Uterus (tissue), 4 donors: ENCODE results near the gene SLC38A2. TPM values are rescaled to one million over a fixed set of nuclear protein-coding genes. Genes with fewer than 3 reads are reported as not detected.

Experiments used
- DNase-seq, 2 donors: peaks; one replicate each; pipeline ENCODE4 v3.0.0-alpha.2; 2019 to 2020
- H3K27ac ChIP-seq, 2 donors: fragments of 200-600 bp; sonication (generic); 1 replicate in 1 of 2; 2 replicates in 1 of 2; pipeline ENCODE4 v1.5.1; 2016 to 2018
- H3K27me3 ChIP-seq, 2 donors: fragments of 200-600 bp; sonication (generic); one replicate each; pipeline ENCODE4 v1.5.1; 2018 to 2019; ENCODE audit warnings: control low read depth in 1 of 2
- H3K36me3 ChIP-seq, 2 donors: fragments of 200-600 bp; sonication (generic); one replicate each; pipeline ENCODE4 v1.5.1; 2019; ENCODE audit warnings: control low read depth in 1 of 2
- H3K4me1 ChIP-seq, 2 donors: fragments of 200-600 bp; sonication (generic); one replicate each; pipeline ENCODE4 v1.5.1; 2018 to 2019; ENCODE audit warnings: control low read depth in 1 of 2
- H3K4me3 ChIP-seq, 2 donors: fragments of 200-600 bp; sonication (generic); 1 replicate in 1 of 2; 2 replicates in 1 of 2; pipeline ENCODE4 v1.5.1; 2018 to 2019; ENCODE audit warnings: mild to moderate bottlenecking in 1 of 2
- H3K9me3 ChIP-seq, 2 donors: fragments of 200-600 bp; sonication (generic); one replicate each; pipeline ENCODE4 v1.5.1; 2019; ENCODE audit warnings: control low read depth in 1 of 2
- POLR2A ChIP-seq, 2 donors: fragments of 450-650 bp; IDR thresholded peaks; one replicate each; pipeline ENCODE4 v1.6.1; 2016; ENCODE audit warnings: antibody characterized with exemption in 2 of 2, mild to moderate bottlenecking in 1 of 2, moderate library complexity in 1 of 2
- intact Hi-C: fragments of 100-400 bp; cut with DNase I; formaldehyde crosslinking; loops from one replicate; pipeline ENCODE4 v1.15.1; 2023; ENCODE audit warnings: low total_unique reads
- total RNA-seq, 4 donors: library from RNA; depleted of rRNA in 3 of 4; stranded (reverse); fragments of >200 nt in 3 of 4; gene quantifications; one replicate each; pipeline versions ENCODE4 v1.1.0 to v1.2.4, GENCODE V29; 2014 to 2023
- TF ChIP-seq, protein P1 (sequence below), 4 experiments: fragments of 200-600 bp in 2 of 4; fragments of 450-650 bp in 2 of 4; sonication (generic) in 2 of 4; IDR thresholded peaks; one replicate each; pipeline ENCODE4 v1.5.1; 2016 to 2019; ENCODE audit warnings: antibody characterized with exemption in 4 of 4, mild to moderate bottlenecking in 2 of 4, moderate library complexity in 1 of 4
- donor health status: DM: yes; HTN: yes; CAD: no.

Gene SLC38A2
- total RNA-seq, 4 donors from 2014 or later = 234 to 487 (median 372) TPM

DNA sequence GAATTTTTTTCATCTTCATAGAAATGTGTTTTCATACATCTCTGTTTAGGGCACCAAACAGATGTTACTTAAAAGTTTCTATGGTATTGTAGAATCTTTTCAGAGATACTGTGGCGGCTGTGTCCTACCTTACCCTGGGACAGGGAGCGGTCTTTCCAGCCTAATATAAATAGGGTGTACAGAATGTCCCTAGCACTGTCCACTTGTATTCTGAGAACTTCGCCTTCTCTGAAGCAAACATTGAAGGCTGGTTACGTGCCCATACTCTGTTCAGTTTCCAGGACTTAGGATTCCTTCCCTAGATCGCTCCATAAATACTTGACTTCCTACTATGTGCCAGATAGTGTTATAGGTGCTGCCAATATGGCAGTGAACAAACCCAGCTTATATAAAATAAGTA lies 24.3 kb upstream of the SLC38A2 start:
- H3K9me3 ChIP-seq = no peaks in the 10 kb centered on the region
- no peaks in the 10 kb centered on the region for H3K27me3 ChIP-seq
- intact Hi-C loops = no loop called here
- H3K36me3 ChIP-seq = no peaks in the 10 kb centered on the region
- no peak overlapping the region for H3K4me3 ChIP-seq
- H3K4me1 ChIP-seq = no peaks in the 10 kb centered on the region
- TF ChIP-seq, protein P1, sequence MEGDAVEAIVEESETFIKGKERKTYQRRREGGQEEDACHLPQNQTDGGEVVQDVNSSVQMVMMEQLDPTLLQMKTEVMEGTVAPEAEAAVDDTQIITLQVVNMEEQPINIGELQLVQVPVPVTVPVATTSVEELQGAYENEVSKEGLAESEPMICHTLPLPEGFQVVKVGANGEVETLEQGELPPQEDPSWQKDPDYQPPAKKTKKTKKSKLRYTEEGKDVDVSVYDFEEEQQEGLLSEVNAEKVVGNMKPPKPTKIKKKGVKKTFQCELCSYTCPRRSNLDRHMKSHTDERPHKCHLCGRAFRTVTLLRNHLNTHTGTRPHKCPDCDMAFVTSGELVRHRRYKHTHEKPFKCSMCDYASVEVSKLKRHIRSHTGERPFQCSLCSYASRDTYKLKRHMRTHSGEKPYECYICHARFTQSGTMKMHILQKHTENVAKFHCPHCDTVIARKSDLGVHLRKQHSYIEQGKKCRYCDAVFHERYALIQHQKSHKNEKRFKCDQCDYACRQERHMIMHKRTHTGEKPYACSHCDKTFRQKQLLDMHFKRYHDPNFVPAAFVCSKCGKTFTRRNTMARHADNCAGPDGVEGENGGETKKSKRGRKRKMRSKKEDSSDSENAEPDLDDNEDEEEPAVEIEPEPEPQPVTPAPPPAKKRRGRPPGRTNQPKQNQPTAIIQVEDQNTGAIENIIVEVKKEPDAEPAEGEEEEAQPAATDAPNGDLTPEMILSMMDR (IDR thresholded peaks at IDR 0.05) = no peak
- TF ChIP-seq POLR2A (IDR thresholded peaks at IDR 0.05) = no peak
- no peak overlapping the region for H3K27ac ChIP-seq
- no peak for DNase-seq

DNA sequence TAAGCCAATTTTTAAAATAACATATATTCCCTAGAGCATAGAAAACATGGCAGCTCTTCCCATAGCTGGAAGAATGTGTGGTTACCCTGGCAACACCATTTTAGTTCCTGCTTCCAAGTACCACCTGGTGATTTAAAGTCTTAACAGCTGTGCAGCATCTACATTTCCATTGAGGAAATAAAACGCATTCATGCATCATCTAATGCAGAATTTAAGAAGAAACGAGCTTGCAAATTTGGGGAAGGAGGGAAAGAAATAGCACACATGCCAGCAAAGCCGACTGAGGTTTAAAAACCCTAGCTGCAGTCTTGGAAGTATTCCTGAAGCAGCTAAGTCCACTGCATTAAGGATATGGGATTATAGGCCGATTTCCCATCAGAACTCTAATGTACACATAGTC lies 22.8 kb upstream of the SLC38A2 start:
- Histone ChIP-seq H3K27me3 (no peaks in the 10 kb centered on the region), H3K4me1 (no peaks in the 10 kb centered on the region), H3K4me3 (no peak overlapping the region), H3K36me3 (no peaks in the 10 kb centered on the region), H3K9me3 (no peaks in the 10 kb centered on the region), H3K27ac (no peak overlapping the region)
- intact Hi-C loops = no loop called here
- no peak for TF ChIP-seq POLR2A (IDR thresholded peaks at IDR 0.05)
- TF ChIP-seq, protein P1 (IDR thresholded peaks at IDR 0.05) = no peak
- no peak for DNase-seq

DNA sequence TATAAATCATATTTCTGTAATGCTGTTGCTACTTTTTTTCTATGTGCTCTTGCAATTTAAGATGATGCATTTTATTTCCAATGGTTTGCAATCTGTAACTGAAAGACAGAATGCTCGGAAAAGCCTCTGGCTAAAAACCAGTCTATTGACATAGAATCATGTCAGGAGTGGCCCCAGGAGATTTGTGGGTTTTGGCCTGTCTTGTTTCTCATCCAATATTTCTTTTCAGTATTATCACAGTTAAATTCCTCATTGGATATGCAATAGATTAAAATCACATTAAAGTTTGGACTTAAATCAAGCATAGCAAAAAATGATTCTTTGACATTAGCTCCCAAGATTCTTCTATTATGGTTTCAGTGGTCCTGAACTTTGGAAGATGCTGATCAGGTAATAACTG lies 19.1 kb upstream of the SLC38A2 start:
- H3K4me1 ChIP-seq = peaks cover 0 to 3% of the 10 kb centered on the region in 2 donors
- H3K9me3 ChIP-seq = no peaks in the 10 kb centered on the region
- peak overlapping the region; percentile 100 for H3K27ac ChIP-seq
- DNase-seq = no peak
- intact Hi-C loops = no loop called here
- H3K36me3 ChIP-seq = no peaks in the 10 kb centered on the region
- no peak for TF ChIP-seq POLR2A (IDR thresholded peaks at IDR 0.05)
- TF ChIP-seq, protein P1 (IDR thresholded peaks at IDR 0.05) = no peak
- H3K27me3 ChIP-seq = no peaks in the 10 kb centered on the region
- no peak overlapping the region for H3K4me3 ChIP-seq

DNA sequence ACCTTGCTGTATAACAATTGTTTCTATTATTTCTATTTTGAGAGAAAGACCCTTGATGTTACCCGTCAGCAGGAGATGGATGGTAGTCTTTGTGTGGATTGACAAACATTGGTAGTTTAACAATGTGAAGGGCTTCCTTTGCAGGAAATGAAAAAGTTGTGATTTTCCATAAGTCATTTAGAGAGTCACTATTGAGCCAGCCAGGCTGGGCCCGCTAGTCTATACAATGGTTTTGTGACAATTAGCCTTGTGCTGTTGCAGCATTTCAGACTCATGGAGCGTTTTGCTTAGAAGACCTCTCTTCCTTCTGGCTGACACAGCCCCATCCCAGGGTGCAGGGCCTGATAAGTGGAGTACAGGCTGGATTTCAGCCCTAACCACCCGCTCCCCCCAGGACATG lies 18.3 kb upstream of the SLC38A2 start:
- TF ChIP-seq, protein P1 (IDR thresholded peaks at IDR 0.05) = no peak
- peaks cover 3 to 5% of the 10 kb centered on the region in 2 donors for H3K4me1 ChIP-seq
- intact Hi-C loops = no loop called here

GRCh38 chr12:46390304-46390703 lies 17.7 kb upstream of the SLC38A2 start:
- TF ChIP-seq POLR2A (IDR thresholded peaks at IDR 0.05) = no peak
- TF ChIP-seq, protein P1 (IDR thresholded peaks at IDR 0.05) = no peak
- no peaks in the 10 kb centered on the region for H3K36me3 ChIP-seq
- H3K9me3 ChIP-seq = no peaks in the 10 kb centered on the region
- H3K4me3 ChIP-seq = no peak overlapping the region
- intact Hi-C loops = no loop called here
- peak overlapping the region; percentile 100 for H3K27ac ChIP-seq
- DNase-seq = no peak
- H3K4me1 ChIP-seq = peaks cover 3 to 9% of the 10 kb centered on the region in 2 donors
- no peaks in the 10 kb centered on the region for H3K27me3 ChIP-seq

More for the DNA sequence above, 18.3 kb upstream of the SLC38A2 start:
- no peak for DNase-seq
- Histone ChIP-seq H3K4me3 (no peak overlapping the region), H3K36me3 (no peaks in the 10 kb centered on the region), H3K27ac (peak overlapping the region; percentile 100), H3K9me3 (no peaks in the 10 kb centered on the region), H3K27me3 (no peaks in the 10 kb centered on the region)
